ENCODE data around the gene SCAPER.

Gene SCAPER

DNA sequence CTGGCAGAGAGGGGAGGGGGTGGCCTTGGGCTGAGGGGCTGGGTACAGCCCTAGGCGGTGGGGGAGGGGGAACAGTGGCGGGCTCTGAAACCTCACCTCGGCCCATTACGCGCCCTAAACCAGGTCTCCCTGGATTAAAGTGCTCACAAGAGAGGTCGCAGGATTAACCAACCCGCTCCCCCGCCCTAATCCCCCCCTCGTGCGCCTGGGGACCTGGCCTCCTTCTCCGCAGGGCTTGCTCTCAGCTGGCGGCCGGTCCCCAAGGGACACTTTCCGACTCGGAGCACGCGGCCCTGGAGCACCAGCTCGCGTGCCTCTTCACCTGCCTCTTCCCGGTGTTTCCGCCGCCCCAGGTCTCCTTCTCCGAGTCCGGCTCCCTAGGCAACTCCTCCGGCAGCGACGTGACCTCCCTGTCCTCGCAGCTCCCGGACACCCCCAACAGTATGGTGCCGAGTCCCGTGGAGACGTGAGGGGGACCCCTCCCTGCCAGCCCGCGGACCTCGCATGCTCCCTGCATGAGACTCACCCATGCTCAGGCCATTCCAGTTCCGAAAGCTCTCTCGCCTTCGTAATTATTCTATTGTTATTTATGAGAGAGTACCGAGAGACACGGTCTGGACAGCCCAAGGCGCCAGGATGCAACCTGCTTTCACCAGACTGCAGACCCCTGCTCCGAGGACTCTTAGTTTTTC lies 563.6 kb downstream of the SCAPER start:
- in situ Hi-C loops (cut with HindIII; ENCODE audit: low pct_unique_long_range_greater_than_20kb, low sequenced_read_pairs) = no loop called here
- DNase-seq (ENCODE audit: low read depth in 1 of 2, low spot score in 1 of 2) = no peak
- no peak for TF ChIP-seq JUND (IDR thresholded peaks at IDR 0.05; ENCODE audit: low read depth)

DNA sequence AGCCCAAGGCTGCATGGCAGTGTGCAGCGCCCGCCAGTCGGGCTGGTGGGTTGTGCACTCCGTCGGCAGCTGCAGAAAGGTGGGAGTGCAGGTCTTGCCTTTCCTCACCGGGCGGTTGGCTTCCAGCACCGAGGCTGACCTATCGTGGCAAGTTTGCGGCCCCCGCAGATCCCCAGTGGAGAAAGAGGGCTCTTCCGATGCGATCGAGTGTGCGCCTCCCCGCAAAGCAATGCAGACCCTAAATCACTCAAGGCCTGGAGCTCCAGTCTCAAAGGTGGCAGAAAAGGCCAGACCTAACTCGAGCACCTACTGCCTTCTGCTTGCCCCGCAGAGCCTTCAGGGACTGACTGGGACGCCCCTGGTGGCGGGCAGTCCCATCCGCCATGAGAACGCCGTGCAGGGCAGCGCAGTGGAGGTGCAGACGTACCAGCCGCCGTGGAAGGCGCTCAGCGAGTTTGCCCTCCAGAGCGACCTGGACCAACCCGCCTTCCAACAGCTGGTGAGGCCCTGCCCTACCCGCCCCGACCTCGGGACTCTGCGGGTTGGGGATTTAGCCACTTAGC lies 564.3 kb downstream of the SCAPER start:
- in situ Hi-C loops (cut with HindIII; ENCODE audit: low pct_unique_long_range_greater_than_20kb, low sequenced_read_pairs) = no loop called here
- no peak for TF ChIP-seq JUND (IDR thresholded peaks at IDR 0.05; ENCODE audit: low read depth)
- no peak for DNase-seq (ENCODE audit: low read depth in 1 of 2, low spot score in 1 of 2)

DNA sequence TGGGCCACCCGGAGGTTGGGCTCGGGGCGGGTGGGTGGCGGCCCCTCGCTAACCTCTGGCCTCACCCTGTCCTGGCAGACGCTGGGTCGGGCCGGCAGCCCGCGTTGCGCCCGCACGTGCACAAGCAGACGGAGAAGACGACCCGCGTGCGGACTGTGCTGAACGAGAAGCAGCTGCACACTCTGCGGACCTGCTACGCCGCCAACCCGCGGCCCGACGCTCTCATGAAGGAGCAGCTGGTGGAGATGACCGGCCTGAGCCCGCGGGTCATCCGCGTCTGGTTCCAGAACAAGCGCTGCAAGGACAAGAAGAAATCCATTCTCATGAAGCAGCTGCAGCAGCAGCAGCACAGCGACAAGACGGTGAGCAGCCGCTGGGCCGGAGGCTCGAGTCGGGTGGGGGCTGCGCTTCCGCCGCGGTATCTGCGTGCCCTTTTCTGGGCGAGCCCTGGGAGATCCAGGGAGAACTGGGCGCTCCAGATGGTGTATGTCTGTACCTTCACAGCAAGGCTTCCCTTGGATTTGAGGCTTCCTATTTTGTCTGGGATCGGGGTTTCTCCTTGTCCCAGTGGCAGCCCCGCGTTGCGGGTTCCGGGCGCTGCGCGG lies 564.8 kb downstream of the SCAPER start:
- DNase-seq (ENCODE audit: low read depth in 1 of 2, low spot score in 1 of 2) = peak; percentile 42 to 78
- in situ Hi-C loops (cut with HindIII; ENCODE audit: low pct_unique_long_range_greater_than_20kb, low sequenced_read_pairs) = no loop called here
- no peak for TF ChIP-seq JUND (IDR thresholded peaks at IDR 0.05; ENCODE audit: low read depth)

DNA sequence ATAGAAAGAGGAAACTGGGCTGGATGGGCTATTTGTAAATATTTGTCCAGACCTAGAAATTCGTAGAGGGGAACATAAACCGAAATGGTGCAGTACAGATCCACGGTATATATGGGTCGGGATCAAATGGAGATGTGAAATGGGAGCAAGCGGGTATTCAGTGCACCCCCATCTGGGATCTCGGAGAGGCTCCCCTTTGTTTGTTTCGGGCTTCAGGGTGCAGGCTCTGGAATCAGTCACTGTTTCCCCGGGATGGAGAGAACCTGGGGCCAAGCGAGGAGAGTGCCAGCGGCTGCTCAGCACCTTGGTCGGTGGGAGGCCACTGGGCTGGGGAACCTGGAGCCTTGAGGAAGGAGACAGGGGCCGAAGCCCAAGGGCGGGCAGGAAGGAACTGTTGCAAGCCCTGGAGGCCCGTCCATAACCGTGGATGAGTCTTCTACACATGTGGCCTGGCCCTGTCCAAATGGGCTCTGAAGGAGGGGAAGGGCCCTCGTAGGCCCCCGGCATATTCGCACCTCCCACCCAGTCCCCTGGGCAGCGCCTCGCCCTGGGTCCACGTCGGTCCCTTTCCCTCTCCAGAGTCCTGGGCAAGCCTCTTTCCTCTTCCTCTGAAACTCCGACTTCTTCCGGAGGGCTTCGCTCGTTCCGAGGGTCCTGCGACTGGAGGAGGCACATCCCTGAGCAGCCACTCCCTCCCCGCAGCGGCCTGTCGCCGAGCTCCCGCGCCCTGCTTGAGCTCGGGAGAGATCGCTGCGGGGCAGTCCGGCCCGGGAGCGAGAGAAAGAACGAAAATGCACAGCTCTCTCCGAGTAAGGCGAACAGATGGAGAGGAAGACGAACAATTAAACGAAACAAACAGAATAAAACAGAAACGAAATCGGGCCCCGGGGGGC lies 565.6 kb downstream of the SCAPER start:
- in situ Hi-C loops (cut with HindIII; ENCODE audit: low pct_unique_long_range_greater_than_20kb, low sequenced_read_pairs) = no loop called here
- TF ChIP-seq JUND (IDR thresholded peaks at IDR 0.05; ENCODE audit: low read depth) = no peak
- peak in 1 of 2 experiments; percentile 70 for DNase-seq (ENCODE audit: low read depth in 1 of 2, low spot score in 1 of 2)

DNA sequence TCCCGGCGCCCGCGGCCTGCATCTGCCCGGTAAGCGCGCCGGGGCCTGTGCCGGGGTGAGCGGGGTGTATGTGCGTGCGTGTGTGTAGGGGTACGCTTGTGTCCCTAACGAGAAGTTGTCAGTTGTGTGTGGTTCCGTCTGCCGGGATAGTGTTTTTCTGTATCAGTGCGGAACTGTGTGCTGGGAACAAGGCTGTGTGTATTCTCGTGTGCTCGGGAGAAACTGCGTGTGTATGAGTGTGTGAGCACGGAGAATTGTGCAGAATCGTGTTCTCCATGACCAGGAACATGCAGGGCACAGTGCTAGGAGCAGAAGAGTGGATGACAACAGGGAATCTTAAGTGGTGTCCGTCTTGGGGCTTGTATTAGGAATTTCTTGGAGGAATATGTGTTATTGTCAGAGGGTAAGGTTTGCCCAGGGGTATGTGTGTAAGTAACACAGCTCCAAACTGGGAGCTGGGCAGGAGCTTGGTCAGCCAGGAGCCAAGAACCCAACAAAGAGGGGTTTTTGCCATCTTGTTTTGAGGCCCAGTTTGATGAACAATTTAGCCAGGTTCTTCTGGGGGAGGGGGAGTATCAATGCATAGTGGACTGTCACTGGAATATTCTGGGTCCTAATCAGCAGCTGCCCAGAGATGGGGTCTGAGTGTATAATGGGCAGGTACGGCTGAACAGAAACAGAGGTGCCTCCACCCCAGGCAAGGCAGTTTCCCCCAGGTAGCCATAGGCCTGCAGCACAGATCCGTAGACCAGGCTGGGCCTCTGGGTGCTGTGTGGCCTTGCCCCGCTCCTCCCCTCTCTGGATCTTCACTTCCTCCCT lies 566.4 kb downstream of the SCAPER start:
- DNase-seq (ENCODE audit: low read depth in 1 of 2, low spot score in 1 of 2) = no peak
- no peak for TF ChIP-seq JUND (IDR thresholded peaks at IDR 0.05; ENCODE audit: low read depth)
- in situ Hi-C loops (cut with HindIII; ENCODE audit: low pct_unique_long_range_greater_than_20kb, low sequenced_read_pairs) = no loop called here

DNA sequence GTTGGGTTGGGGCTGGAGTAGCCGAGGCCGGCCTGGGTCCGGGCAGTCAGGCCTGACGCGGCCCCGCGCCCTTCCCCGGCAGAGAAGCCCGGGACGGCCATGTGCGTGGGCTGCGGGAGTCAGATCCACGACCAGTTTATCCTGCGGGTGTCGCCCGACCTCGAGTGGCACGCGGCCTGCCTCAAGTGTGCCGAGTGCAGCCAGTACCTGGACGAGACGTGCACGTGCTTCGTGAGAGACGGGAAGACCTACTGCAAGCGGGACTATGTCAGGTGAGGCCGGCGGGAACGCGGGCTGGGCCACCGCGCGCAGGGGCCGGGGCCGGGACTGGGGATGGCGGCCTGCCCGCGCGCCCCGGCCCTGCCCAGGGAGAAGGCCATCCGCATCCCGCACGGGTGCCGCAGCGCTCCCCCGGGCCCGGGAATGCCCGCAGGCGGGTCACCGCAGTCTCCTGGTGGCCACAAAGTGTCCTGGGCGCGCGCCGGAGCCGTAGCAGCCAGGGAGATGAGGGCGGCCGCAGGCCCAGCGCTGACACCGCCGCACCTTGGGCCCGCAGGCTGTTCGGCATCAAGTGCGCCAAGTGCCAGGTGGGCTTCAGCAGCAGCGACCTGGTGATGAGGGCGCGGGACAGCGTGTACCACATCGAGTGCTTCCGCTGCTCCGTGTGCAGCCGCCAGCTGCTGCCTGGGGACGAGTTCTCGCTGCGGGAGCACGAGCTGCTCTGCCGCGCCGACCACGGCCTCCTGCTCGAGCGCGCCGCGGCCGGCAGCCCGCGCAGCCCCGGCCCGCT lies 567.2 kb downstream of the SCAPER start:
- in situ Hi-C loops (cut with HindIII; ENCODE audit: low pct_unique_long_range_greater_than_20kb, low sequenced_read_pairs) = no loop called here
- DNase-seq (ENCODE audit: low read depth in 1 of 2, low spot score in 1 of 2) = no peak
- no peak for TF ChIP-seq JUND (IDR thresholded peaks at IDR 0.05; ENCODE audit: low read depth)

DNA sequence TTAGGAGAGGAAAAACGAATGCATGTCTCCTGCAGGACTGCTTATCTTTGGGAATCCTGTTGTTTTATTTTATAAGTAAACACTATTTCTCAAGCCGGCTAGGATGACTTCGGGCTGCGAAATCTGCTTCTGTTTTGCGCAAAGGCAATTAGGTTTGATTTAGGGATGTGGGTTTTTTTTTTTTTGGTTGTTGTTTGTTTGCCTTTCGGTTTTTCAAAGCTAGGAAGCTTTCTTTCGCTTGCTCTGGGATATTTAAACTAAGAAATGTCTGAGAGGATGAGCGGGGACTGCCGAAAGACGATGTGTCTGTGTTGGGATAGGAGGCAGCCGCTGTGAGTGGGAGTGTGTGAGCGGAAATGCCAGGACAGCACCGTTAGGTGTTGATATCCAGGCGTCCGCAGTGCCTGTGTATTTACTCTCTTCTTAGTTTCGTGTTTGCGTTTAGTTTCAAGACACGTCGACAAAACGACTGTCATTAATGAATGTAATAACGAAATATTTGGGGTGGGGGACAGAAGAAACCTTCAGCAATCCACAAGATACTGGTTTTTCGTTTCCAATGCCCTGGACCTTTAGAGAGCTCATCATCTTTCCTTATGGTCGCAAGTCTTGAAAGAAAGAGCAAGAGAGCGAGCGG lies 568.0 kb downstream of the SCAPER start:
- in situ Hi-C loops (cut with HindIII; ENCODE audit: low pct_unique_long_range_greater_than_20kb, low sequenced_read_pairs) = no loop called here
- DNase-seq (ENCODE audit: low read depth in 1 of 2, low spot score in 1 of 2) = peak in 1 of 2 experiments; percentile 72
- no peak for TF ChIP-seq JUND (IDR thresholded peaks at IDR 0.05; ENCODE audit: low read depth)

DNA sequence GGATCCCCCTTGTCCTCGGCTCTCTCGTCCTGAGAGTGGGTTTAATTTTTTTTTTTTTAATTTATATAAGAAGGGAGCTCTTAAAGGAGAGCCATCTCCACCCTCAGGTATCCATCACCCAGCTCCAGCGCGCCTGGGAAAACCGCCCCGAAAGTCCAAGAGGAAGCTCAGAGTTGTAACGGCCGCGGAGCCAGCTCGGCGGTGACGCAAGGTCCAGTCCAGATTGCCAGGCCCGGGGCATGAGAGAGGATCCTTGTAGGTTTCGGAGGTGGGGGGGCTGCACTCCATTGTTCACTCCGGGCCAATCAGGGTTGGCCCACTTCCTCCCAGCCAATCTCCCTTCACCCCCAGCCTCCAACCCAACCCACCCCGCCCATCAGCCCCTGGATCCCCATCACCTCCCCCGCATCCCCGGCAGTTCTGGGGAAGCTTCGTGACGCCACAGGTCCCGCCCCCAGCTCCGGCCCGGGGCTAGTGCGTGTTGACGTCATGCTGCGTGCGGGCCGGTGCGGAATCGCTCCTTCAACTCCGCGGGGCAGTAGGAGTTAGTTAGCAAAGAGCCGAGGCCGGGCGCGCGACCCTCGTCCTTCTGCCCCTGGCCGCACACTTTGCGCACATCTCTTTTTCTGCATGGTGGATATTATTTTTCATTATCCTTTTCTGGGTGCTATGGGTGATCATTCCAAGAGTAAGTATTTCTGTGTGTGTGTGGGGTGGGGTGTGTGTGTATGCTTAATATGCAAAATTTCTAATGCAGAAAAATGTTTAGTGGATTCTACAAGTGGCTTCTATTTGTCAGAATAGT lies 568.7 kb downstream of the SCAPER start, which contains the start of gene ISL2:
Gene ISL2 (plus strand): TSS at position 520 of the 805 bp plus-strand sequence. CDS start 111 bp downstream, at position 631.
- in situ Hi-C loops (cut with HindIII; ENCODE audit: low pct_unique_long_range_greater_than_20kb, low sequenced_read_pairs) = no loop called here
- DNase-seq (ENCODE audit: low read depth in 1 of 2, low spot score in 1 of 2) = peak; percentile 84 to 88
- TF ChIP-seq JUND (IDR thresholded peaks at IDR 0.05; ENCODE audit: low read depth) = no peak

DNA sequence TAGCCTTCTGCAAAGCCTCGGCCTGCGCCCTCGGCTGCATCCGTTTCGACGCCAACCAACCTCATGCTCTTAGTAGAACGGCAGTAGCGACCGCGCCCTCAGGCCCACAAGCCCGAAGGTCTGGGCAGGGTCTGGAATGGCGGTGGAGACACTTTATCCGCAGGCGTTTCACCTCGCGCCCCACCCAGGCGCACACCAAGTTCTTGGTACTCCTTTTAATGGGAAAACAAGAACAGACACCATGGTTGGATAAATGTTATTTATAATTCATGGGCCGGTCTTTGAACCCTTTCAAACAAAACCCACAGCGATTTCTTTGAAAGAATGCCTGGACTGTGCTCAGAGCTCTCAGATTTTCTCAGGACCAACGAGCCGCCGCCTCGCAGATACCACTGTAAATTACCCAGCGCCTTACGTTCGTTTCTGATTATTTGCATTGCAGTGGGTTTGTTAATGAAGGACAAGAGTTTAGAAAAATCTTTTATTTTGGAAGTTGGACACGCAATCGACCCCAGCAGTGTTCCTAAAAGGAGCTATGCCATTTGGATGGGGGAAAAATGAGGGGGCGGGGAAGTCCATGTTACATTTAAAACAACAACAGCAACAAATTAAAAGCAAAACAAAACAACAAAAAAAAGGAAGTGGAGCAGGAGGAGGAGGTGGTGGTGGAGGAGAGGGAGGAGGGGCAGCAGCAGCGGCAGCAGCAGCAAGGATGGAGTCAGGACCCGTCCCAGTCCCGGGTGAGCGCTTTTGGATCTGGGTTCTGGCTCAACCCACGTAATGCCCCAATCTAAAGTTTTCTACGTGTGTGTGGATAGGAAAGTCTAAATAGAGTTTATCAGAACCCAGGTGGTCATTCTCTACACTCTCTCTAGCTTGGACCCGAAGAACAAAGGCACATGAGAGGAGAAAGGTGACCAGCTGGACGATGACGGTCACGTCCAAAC lies 569.6 kb downstream of the SCAPER start:
- in situ Hi-C loops (cut with HindIII; ENCODE audit: low pct_unique_long_range_greater_than_20kb, low sequenced_read_pairs) = no loop called here
- no peak for TF ChIP-seq JUND (IDR thresholded peaks at IDR 0.05; ENCODE audit: low read depth)
- DNase-seq (ENCODE audit: low read depth in 1 of 2, low spot score in 1 of 2) = no peak

All from T47D (cell line).